ENCODE data around the gene CCDC126.

- TF ChIP-seq CTCF (IDR thresholded peaks at IDR 0.05; ENCODE audit: control extremely low read depth in 1 of 3, insufficient read depth in 1 of 3, low read depth in 1 of 3, low read length in 3 of 3) (no peak), SIRT6 (IDR thresholded peaks at IDR 0.05; ENCODE audit: low read length) (no peak), MAFK (IDR thresholded peaks at IDR 0.05; ENCODE audit: low read depth, low read length) (no peak), GTF2F1 (IDR thresholded peaks at IDR 0.05; ENCODE audit: borderline replicate concordance, low read depth, low read length) (no peak), CBX5 (IDR thresholded peaks at IDR 0.05; ENCODE audit: low read depth, low read length) (no peak), ZNF274 (IDR thresholded peaks at IDR 0.05; ENCODE audit: borderline replicate concordance, extremely low read depth, low read length) (no peak), TEAD4 (IDR thresholded peaks at IDR 0.05; ENCODE audit: low read depth, low read length) (no peak), CHD2 (IDR thresholded peaks at IDR 0.05; ENCODE audit: low read length) (no peak), SP2 (IDR thresholded peaks at IDR 0.05; ENCODE audit: low read length) (no peak), EP300 (IDR thresholded peaks at IDR 0.05; ENCODE audit: borderline replicate concordance in 1 of 2, low read depth in 2 of 2, low read length in 2 of 2) (no peak), POLR2A (IDR thresholded peaks at IDR 0.05; ENCODE audit: control extremely low read depth in 1 of 2, low read depth in 2 of 2, low read length in 2 of 2) (no peak), POLR2AphosphoS5 (IDR thresholded peaks at IDR 0.05; ENCODE audit: low read depth, low read length) (no peak), SRF (IDR thresholded peaks at IDR 0.05; ENCODE audit: low read depth, low read length) (no peak), EZH2 (IDR thresholded peaks at IDR 0.05; ENCODE audit: low read depth, low read length, severe bottlenecking) (no peak)
These were observed 6.7 kb upstream of the CCDC126 start for GRCh38 chr7:23590529-23590928.
